Measurements from ENCODE around the gene RALGAPB.

RALGAPB gene

DNA sequence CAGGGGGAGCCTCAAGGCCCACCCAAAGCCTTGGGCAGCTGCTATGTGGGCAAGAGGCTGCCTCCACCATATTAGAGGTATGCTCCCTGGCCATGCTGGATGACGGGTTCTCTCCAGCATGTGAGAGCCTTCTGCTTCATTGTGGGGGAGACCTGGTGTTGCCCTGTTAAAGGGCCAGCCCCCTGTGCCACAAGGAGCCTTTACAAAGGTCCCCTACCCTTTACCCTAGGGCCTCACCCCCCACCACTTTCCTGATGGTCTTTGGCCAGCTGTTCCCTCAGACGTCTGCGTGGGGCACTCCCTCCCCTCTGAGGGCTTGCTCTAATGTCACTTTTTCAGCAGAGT lies 113.5 kb downstream of the RALGAPB start:
- Histone ChIP-seq H3K36me3 (replicated peaks; ENCODE audit: insufficient read depth, low read length) (no peaks in the 10 kb centered on the region), H2AFZ (ENCODE audit: low read length) (no peak overlapping the region), H3F3A (ENCODE audit: insufficient read depth, low read length) (no peaks in the 10 kb centered on the region), H4K20me1 (ENCODE audit: insufficient read depth, low read length) (no peaks in the 10 kb centered on the region), H3K9ac (ENCODE audit: low read length) (no peak overlapping the region), H3K4me1 (ENCODE audit: low read length) (no peaks in the 10 kb centered on the region), H3K4me3 (ENCODE audit: low read length) (no peak overlapping the region), H3K9me3 (replicated peaks; ENCODE audit: insufficient read depth, low read length) (no peaks in the 10 kb centered on the region), H3K27me3 (replicated peaks; ENCODE audit: insufficient read depth, low read length) (no peaks in the 10 kb centered on the region), H3K9me2 (replicated peaks; ENCODE audit: insufficient read depth, low read length) (no peaks in the 10 kb centered on the region), H3K4me2 (ENCODE audit: low read depth, low read length) (no peak overlapping the region), H3K27ac (ENCODE audit: low read length) (no peak overlapping the region), H3K79me2 (ENCODE audit: low read length) (no peaks in the 10 kb centered on the region)
- no peak for DNase-seq
- TF ChIP-seq, protein P1, sequence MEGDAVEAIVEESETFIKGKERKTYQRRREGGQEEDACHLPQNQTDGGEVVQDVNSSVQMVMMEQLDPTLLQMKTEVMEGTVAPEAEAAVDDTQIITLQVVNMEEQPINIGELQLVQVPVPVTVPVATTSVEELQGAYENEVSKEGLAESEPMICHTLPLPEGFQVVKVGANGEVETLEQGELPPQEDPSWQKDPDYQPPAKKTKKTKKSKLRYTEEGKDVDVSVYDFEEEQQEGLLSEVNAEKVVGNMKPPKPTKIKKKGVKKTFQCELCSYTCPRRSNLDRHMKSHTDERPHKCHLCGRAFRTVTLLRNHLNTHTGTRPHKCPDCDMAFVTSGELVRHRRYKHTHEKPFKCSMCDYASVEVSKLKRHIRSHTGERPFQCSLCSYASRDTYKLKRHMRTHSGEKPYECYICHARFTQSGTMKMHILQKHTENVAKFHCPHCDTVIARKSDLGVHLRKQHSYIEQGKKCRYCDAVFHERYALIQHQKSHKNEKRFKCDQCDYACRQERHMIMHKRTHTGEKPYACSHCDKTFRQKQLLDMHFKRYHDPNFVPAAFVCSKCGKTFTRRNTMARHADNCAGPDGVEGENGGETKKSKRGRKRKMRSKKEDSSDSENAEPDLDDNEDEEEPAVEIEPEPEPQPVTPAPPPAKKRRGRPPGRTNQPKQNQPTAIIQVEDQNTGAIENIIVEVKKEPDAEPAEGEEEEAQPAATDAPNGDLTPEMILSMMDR (IDR thresholded peaks at IDR 0.05; ENCODE audit: low read length): no peak
- no peak for TF ChIP-seq EZH2phosphoT487 (IDR thresholded peaks at IDR 0.05; ENCODE audit: low read length)
- TF ChIP-seq EZH2 (optimal IDR thresholded peaks at IDR 0.05; ENCODE audit: low read depth, low read length): no peak

DNA sequence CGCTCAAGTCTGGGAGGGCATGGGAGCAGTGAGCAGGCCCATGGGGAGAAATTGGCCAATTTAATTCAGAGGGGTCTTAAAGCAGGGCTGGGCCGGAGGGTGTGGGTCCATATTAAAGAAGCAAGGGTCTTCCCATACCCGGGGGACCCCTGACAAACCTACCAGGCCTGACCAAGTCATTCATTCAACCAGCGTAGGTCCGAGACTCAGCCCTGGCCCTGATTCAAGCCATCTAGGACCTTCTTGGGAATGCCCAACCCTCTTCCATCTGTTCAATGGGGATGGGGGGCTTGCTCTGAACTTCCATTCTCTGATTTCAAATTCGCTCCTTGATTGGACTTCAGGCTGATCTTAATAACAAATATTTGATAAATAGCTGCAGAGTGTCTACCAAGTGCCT lies 115.7 kb downstream of the RALGAPB start:
- H3K9me3 ChIP-seq (replicated peaks; ENCODE audit: insufficient read depth, low read length): no peaks in the 10 kb centered on the region
- H3K4me1 ChIP-seq (ENCODE audit: low read length): no peaks in the 10 kb centered on the region
- no peak overlapping the region for H3K4me3 ChIP-seq (ENCODE audit: low read length)
- no peaks in the 10 kb centered on the region for H3K9me2 ChIP-seq (replicated peaks; ENCODE audit: insufficient read depth, low read length)
- no peaks in the 10 kb centered on the region for H3K79me2 ChIP-seq (ENCODE audit: low read length)
- H4K20me1 ChIP-seq (ENCODE audit: insufficient read depth, low read length): no peaks in the 10 kb centered on the region
- no peak overlapping the region for H3K4me2 ChIP-seq (ENCODE audit: low read depth, low read length)
- H2AFZ ChIP-seq (ENCODE audit: low read length): no peak overlapping the region
- H3F3A ChIP-seq (ENCODE audit: insufficient read depth, low read length): no peaks in the 10 kb centered on the region
- DNase-seq: no peak
- H3K9ac ChIP-seq (ENCODE audit: low read length): no peak overlapping the region
- no peaks in the 10 kb centered on the region for H3K36me3 ChIP-seq (replicated peaks; ENCODE audit: insufficient read depth, low read length)
- H3K27me3 ChIP-seq (replicated peaks; ENCODE audit: insufficient read depth, low read length): no peaks in the 10 kb centered on the region
- TF ChIP-seq, protein P1 (IDR thresholded peaks at IDR 0.05; ENCODE audit: low read length): no peak
- TF ChIP-seq EZH2 (optimal IDR thresholded peaks at IDR 0.05; ENCODE audit: low read depth, low read length) (no peak), EZH2phosphoT487 (IDR thresholded peaks at IDR 0.05; ENCODE audit: low read length) (no peak)
- no peak overlapping the region for H3K27ac ChIP-seq (ENCODE audit: low read length)

DNA sequence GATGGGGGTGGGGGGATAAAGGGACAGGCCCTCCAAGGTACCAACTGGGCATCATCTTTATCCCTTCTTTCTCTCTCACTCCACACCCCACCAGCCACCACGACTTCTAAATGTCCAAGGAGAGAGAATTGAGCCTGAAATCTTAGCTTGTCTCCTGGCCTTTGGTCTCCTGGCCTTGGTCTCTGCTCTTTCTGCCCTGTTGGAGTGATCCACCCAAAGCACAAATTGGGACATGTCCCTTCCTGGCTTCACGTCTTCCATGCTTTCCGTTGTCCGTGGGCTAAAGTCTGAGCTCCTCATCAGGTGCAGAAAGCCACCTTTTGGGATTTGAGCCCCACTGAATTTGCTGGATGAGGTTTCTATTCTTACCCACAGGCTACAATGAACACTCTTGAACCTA lies 116.7 kb downstream of the RALGAPB start:
- Histone ChIP-seq H3K4me2 (ENCODE audit: low read depth, low read length) (no peak overlapping the region), H3K36me3 (replicated peaks; ENCODE audit: insufficient read depth, low read length) (no peaks in the 10 kb centered on the region), H3K9me3 (replicated peaks; ENCODE audit: insufficient read depth, low read length) (no peaks in the 10 kb centered on the region), H3K27me3 (replicated peaks; ENCODE audit: insufficient read depth, low read length) (no peaks in the 10 kb centered on the region), H3K9me2 (replicated peaks; ENCODE audit: insufficient read depth, low read length) (no peaks in the 10 kb centered on the region), H3K4me1 (ENCODE audit: low read length) (no peaks in the 10 kb centered on the region), H3F3A (ENCODE audit: insufficient read depth, low read length) (no peaks in the 10 kb centered on the region), H4K20me1 (ENCODE audit: insufficient read depth, low read length) (no peaks in the 10 kb centered on the region), H2AFZ (ENCODE audit: low read length) (no peak overlapping the region), H3K9ac (ENCODE audit: low read length) (no peak overlapping the region), H3K79me2 (ENCODE audit: low read length) (no peaks in the 10 kb centered on the region), H3K4me3 (ENCODE audit: low read length) (no peak overlapping the region), H3K27ac (ENCODE audit: low read length) (no peak overlapping the region)
- DNase-seq: no peak
- TF ChIP-seq, protein P1 (IDR thresholded peaks at IDR 0.05; ENCODE audit: low read length): no peak
- no peak for TF ChIP-seq EZH2phosphoT487 (IDR thresholded peaks at IDR 0.05; ENCODE audit: low read length)
- TF ChIP-seq EZH2 (optimal IDR thresholded peaks at IDR 0.05; ENCODE audit: low read depth, low read length): no peak

Data from MM.1S (cell line).